ENCODE measurements around the gene RBMS3.

- TF ChIP-seq, protein P1, sequence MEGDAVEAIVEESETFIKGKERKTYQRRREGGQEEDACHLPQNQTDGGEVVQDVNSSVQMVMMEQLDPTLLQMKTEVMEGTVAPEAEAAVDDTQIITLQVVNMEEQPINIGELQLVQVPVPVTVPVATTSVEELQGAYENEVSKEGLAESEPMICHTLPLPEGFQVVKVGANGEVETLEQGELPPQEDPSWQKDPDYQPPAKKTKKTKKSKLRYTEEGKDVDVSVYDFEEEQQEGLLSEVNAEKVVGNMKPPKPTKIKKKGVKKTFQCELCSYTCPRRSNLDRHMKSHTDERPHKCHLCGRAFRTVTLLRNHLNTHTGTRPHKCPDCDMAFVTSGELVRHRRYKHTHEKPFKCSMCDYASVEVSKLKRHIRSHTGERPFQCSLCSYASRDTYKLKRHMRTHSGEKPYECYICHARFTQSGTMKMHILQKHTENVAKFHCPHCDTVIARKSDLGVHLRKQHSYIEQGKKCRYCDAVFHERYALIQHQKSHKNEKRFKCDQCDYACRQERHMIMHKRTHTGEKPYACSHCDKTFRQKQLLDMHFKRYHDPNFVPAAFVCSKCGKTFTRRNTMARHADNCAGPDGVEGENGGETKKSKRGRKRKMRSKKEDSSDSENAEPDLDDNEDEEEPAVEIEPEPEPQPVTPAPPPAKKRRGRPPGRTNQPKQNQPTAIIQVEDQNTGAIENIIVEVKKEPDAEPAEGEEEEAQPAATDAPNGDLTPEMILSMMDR (IDR thresholded peaks at IDR 0.05; ENCODE audit: poor library complexity), result no peak
- no peak for TF ChIP-seq EZH2 (IDR thresholded peaks at IDR 0.05; ENCODE audit: borderline replicate concordance)
- TF ChIP-seq EZH2phosphoT487 (IDR thresholded peaks at IDR 0.05; ENCODE audit: low read depth, severe bottlenecking, unreplicated experiment), result no peak
These were observed 9.4 kb upstream of the RBMS3 start for GRCh38 chr3:29271475-29271874.

Measured in hepatocyte (in vitro differentiated cells).